GM23338 (cell line): ENCODE data around the gene FFAR3. TPM values are rescaled to one million over a fixed set of nuclear protein-coding genes. Genes with fewer than 3 reads are reported as not detected.

Experiments used
- ATAC-seq: fragments of 200-7000 bp; cut with Tn5 transposase; 3 replicates; pipeline ENCODE4 v1.9.1; 2020
- DNase-seq: peaks from one replicate; pipeline ENCODE4 v3.0.0-alpha.2; 2015; ENCODE audit warnings: low spot score
- H2AFZ ChIP-seq: fragments of 200-600 bp; sonication (generic); 2 replicates; pipeline ENCODE4 v1.8.0; 2016; ENCODE audit warnings: antibody characterized with exemption, mild to moderate bottlenecking, moderate library complexity
- H3F3A ChIP-seq: fragments of 200-600 bp; sonication (generic); replicated peaks from 2 replicates; pipeline ENCODE4 v1.8.0; 2017; ENCODE audit warnings: antibody characterized with exemption, mixed run types, low read depth
- H3K27ac ChIP-seq: fragments of 200-600 bp; sonication (generic); 2 replicates; pipeline ENCODE4 v1.6.1; 2016; ENCODE audit warnings: low read depth
- H3K27me3 ChIP-seq: fragments of 200-600 bp; sonication (generic); 2 replicates; pipeline ENCODE4 v1.8.0; 2016; ENCODE audit warnings: mild to moderate bottlenecking, mixed run types, moderate library complexity; ENCODE audit not compliant: insufficient read depth
- H3K36me3 ChIP-seq: fragments of 200-600 bp; sonication (generic); 2 replicates; pipeline ENCODE4 v1.8.0; 2016; ENCODE audit warnings: mild to moderate bottlenecking; ENCODE audit not compliant: insufficient read depth
- H3K4me1 ChIP-seq: fragments of 200-600 bp; sonication (generic); 2 replicates; pipeline ENCODE4 v1.8.0; 2016; ENCODE audit warnings: mild to moderate bottlenecking, moderate library complexity; ENCODE audit not compliant: insufficient read depth
- H3K4me2 ChIP-seq: fragments of 200-600 bp; sonication (generic); 2 replicates; pipeline ENCODE4 v1.7.1; 2017; ENCODE audit warnings: mixed run types
- H3K4me3 ChIP-seq: fragments of 200-600 bp; sonication (generic); 2 replicates; pipeline ENCODE4 v1.6.1; 2016; ENCODE audit warnings: mixed run types
- H3K79me2 ChIP-seq: fragments of 200-600 bp; sonication (generic); replicated peaks from 2 replicates; pipeline ENCODE4 v1.8.0; 2017; ENCODE audit warnings: mild to moderate bottlenecking; ENCODE audit not compliant: insufficient read depth
- H3K9me2 ChIP-seq: fragments of 200-600 bp; sonication (generic); 2 replicates; pipeline ENCODE4 v1.8.0; 2017; ENCODE audit not compliant: insufficient read depth
- H4K20me1 ChIP-seq: fragments of 200-600 bp; sonication (generic); replicated peaks from 2 replicates; pipeline ENCODE4 v1.8.0; 2017; ENCODE audit warnings: mild to moderate bottlenecking; ENCODE audit not compliant: insufficient read depth
- H3K27ac Mint-ChIP-seq: 2 replicates; pipeline ENCODE4 v1.8.0; 2020; ENCODE audit warnings: inconsistent platforms, mild to moderate bottlenecking, moderate library complexity, mixed read lengths
- H3K27me3 Mint-ChIP-seq: 3 replicates; pipeline ENCODE4 v1.8.0; 2022; ENCODE audit warnings: low read depth, mild to moderate bottlenecking, moderate library complexity, mixed read lengths, inconsistent platforms; ENCODE audit not compliant: insufficient read depth, poor library complexity
- H3K36me3 Mint-ChIP-seq: 3 replicates; pipeline ENCODE4 v1.8.0; 2021; ENCODE audit warnings: low read depth, mild to moderate bottlenecking, inconsistent platforms, moderate library complexity, mixed read lengths
- H3K4me1 Mint-ChIP-seq: 3 replicates; pipeline ENCODE4 v1.8.0; 2020; ENCODE audit warnings: mild to moderate bottlenecking, inconsistent platforms, mixed read lengths
- H3K4me3 Mint-ChIP-seq: 3 replicates; pipeline ENCODE4 v1.8.0; 2021; ENCODE audit warnings: moderate library complexity, mild to moderate bottlenecking, inconsistent platforms, mixed read lengths
- H3K9me3 Mint-ChIP-seq: 3 replicates; pipeline ENCODE4 v1.8.0; 2020; ENCODE audit warnings: moderate library complexity, mild to moderate bottlenecking, inconsistent platforms, mixed read lengths
- CREB1 ChIP-seq: fragments of 250-450 bp; sonication (Bioruptor Pico); IDR thresholded peaks from 2 replicates; pipeline ENCODE4 v1.5.0; 2020; ENCODE audit warnings: low read depth, mild to moderate bottlenecking, moderate library complexity
- EZH2 ChIP-seq: fragments of 200-600 bp; sonication (generic); IDR thresholded peaks from one replicate; pipeline ENCODE4 v1.8.0; 2017; ENCODE audit warnings: antibody characterized with exemption, mild to moderate bottlenecking, low read depth; ENCODE audit not compliant: unreplicated experiment
- EZH2phosphoT487 ChIP-seq: fragments of 200-600 bp; sonication (generic); IDR thresholded peaks from one replicate; pipeline ENCODE4 v1.8.1; 2018; ENCODE audit warnings: antibody characterized with exemption; ENCODE audit not compliant: unreplicated experiment
- JUNB ChIP-seq: IDR thresholded peaks from one replicate; pipeline ENCODE4 v1.6.1; 2016; ENCODE audit warnings: antibody characterized with exemption; ENCODE audit not compliant: unreplicated experiment
- NANOG ChIP-seq: IDR thresholded peaks from 2 replicates; pipeline ENCODE4 v1.6.1; 2016; ENCODE audit warnings: antibody characterized with exemption, borderline replicate concordance
- POLR2AphosphoS5 ChIP-seq: IDR thresholded peaks from 2 replicates; pipeline ENCODE4 v1.6.1; 2016; ENCODE audit warnings: antibody characterized with exemption, low read depth
- STAT1 ChIP-seq: IDR thresholded peaks from one replicate; pipeline ENCODE4 v1.6.1; 2016; ENCODE audit warnings: antibody characterized with exemption; ENCODE audit not compliant: unreplicated experiment
- ZNF114 ChIP-seq: fragments of 250-450 bp; sonication (Bioruptor Pico); IDR thresholded peaks from 2 replicates; pipeline ENCODE4 v1.5.0; 2020; ENCODE audit warnings: mild to moderate bottlenecking, moderate library complexity
- ZNF331 ChIP-seq: fragments of 250-450 bp; sonication (Bioruptor Pico); IDR thresholded peaks from 2 replicates; pipeline ENCODE4 v1.5.0; 2020; ENCODE audit warnings: low read depth, mild to moderate bottlenecking, moderate library complexity
- polyA plus RNA-seq: library from polyadenylated mRNA; unstranded; fragments of >200 nt; fragmentation: Nextera tagmentation; extraction: Ambion mirVana; gene quantifications from 2 replicates; pipeline ENCODE4 v1.2.1, GENCODE V29; 2016
- total RNA-seq: library from RNA; depleted of rRNA; stranded (reverse); fragments of >200 nt; shearing (Covaris generic); gene quantifications from 2 replicates; pipeline ENCODE4 v1.2.3, GENCODE V29; 2014
- TF ChIP-seq, protein P1 (sequence below): IDR thresholded peaks from 2 replicates; pipeline ENCODE4 v1.6.1; 2016; ENCODE audit warnings: antibody characterized with exemption
- TF ChIP-seq, protein P2 (sequence below): fragments of 250-450 bp; sonication (Bioruptor Pico); IDR thresholded peaks from 2 replicates; pipeline ENCODE4 v1.5.0; 2020; ENCODE audit warnings: mild to moderate bottlenecking, moderate library complexity
- TF ChIP-seq, protein P3 (sequence below), 2 experiments: fragments of 200-600 bp in 1 of 2; sonication (generic) in 1 of 2; conservative IDR thresholded peaks; 2 replicates each; pipeline versions ENCODE4 v1.5.1 to v1.6.1; 2016 to 2017; ENCODE audit warnings: antibody characterized with exemption in 2 of 2, low read depth in 2 of 2, mild to moderate bottlenecking in 2 of 2, moderate library complexity in 1 of 2
- TF ChIP-seq, protein P4 (sequence below): IDR thresholded peaks from one replicate; pipeline ENCODE4 v1.6.1; 2018; ENCODE audit warnings: antibody characterized with exemption; ENCODE audit not compliant: unreplicated experiment

The FFAR3 gene
- total and polyA plus RNA-seq, 2 experiments from 2014 or later, result 0.35 TPM; not detected in 1

DNA sequence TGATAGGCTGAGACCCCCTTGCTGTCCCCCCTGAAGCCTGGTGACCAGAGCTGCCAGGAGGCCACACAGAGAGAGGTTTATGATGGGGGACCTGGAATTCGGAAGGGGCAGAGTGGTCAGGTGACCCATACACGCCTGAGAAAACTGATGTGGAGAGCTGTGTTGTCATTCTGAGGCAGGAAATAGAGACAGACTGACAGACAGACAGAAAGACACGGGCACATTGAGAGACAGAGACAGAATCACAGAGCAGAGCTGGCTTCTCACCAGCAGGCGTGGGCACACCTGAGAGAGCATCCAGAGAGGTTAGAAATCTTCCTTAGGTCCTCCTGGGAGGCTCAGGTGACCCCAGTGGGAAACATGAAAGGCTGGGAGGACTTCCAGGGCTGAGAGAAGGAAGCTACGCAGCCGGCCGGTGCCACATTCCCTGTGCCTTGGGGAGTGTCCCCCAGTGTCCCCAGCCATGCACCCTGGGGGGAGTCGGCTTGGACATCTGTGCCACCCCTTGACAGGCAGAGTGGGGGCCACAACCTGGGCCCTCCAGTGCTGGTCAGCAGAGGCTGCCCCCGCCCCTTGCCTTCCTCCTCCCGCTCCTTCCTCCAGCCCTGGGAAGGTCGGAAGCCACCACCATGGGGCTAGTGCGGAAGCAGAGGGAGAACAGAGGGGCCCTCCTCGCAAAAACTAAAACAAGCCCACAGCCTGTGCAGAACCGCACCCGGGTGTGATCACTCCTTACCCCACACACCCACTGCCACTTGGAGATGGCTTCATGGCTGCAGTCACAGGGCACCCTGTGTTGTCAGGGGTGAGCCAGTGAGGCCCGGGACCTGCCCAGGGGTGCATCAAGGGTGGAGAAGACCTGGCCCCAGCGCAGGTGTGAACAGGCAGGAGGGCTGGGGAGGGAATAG, 8.4 kb upstream of the FFAR3 start:
- peaks cover 13% of the 10 kb centered on the region; the same call in 2 of the 3 replicates for H3K4me1 Mint-ChIP-seq
- H3K4me3 Mint-ChIP-seq, result no peak overlapping the region
- H3K27me3 Mint-ChIP-seq, result peaks cover 23% of the 10 kb centered on the region

More for the DNA sequence above, 8.4 kb upstream of the FFAR3 start:
- H2AFZ ChIP-seq, result no peak overlapping the region
- ATAC-seq (no peak), DNase-seq (no peak)
- no peaks in the 10 kb centered on the region for H3K36me3 Mint-ChIP-seq
- no peaks in the 10 kb centered on the region for H3F3A ChIP-seq
- H3K4me1 ChIP-seq, result no peaks in the 10 kb centered on the region
- H3K4me3 ChIP-seq, result no peak overlapping the region
- H3K27ac Mint-ChIP-seq, result no peak overlapping the region
- no peak overlapping the region for H3K4me2 ChIP-seq
- no peak overlapping the region for H3K27ac ChIP-seq
- H3K79me2 ChIP-seq, result no peaks in the 10 kb centered on the region
- H3K9me2 ChIP-seq, result no peaks in the 10 kb centered on the region
- no peaks in the 10 kb centered on the region for H3K27me3 ChIP-seq
- H3K36me3 ChIP-seq, result no peaks in the 10 kb centered on the region
- no peaks in the 10 kb centered on the region for H4K20me1 ChIP-seq
- TF ChIP-seq EZH2phosphoT487 (no peak), STAT1 (no peak), CREB1 (CRISPR knock-in tag) (no peak), ZNF331 (CRISPR knock-in tag) (no peak), POLR2AphosphoS5 (no peak), NANOG (no peak), JUNB (no peak), ZNF114 (no peak), EZH2 (no peak)
- TF ChIP-seq, protein P1, sequence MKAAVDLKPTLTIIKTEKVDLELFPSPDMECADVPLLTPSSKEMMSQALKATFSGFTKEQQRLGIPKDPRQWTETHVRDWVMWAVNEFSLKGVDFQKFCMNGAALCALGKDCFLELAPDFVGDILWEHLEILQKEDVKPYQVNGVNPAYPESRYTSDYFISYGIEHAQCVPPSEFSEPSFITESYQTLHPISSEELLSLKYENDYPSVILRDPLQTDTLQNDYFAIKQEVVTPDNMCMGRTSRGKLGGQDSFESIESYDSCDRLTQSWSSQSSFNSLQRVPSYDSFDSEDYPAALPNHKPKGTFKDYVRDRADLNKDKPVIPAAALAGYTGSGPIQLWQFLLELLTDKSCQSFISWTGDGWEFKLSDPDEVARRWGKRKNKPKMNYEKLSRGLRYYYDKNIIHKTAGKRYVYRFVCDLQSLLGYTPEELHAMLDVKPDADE, result no peak
- TF ChIP-seq, protein P2, sequence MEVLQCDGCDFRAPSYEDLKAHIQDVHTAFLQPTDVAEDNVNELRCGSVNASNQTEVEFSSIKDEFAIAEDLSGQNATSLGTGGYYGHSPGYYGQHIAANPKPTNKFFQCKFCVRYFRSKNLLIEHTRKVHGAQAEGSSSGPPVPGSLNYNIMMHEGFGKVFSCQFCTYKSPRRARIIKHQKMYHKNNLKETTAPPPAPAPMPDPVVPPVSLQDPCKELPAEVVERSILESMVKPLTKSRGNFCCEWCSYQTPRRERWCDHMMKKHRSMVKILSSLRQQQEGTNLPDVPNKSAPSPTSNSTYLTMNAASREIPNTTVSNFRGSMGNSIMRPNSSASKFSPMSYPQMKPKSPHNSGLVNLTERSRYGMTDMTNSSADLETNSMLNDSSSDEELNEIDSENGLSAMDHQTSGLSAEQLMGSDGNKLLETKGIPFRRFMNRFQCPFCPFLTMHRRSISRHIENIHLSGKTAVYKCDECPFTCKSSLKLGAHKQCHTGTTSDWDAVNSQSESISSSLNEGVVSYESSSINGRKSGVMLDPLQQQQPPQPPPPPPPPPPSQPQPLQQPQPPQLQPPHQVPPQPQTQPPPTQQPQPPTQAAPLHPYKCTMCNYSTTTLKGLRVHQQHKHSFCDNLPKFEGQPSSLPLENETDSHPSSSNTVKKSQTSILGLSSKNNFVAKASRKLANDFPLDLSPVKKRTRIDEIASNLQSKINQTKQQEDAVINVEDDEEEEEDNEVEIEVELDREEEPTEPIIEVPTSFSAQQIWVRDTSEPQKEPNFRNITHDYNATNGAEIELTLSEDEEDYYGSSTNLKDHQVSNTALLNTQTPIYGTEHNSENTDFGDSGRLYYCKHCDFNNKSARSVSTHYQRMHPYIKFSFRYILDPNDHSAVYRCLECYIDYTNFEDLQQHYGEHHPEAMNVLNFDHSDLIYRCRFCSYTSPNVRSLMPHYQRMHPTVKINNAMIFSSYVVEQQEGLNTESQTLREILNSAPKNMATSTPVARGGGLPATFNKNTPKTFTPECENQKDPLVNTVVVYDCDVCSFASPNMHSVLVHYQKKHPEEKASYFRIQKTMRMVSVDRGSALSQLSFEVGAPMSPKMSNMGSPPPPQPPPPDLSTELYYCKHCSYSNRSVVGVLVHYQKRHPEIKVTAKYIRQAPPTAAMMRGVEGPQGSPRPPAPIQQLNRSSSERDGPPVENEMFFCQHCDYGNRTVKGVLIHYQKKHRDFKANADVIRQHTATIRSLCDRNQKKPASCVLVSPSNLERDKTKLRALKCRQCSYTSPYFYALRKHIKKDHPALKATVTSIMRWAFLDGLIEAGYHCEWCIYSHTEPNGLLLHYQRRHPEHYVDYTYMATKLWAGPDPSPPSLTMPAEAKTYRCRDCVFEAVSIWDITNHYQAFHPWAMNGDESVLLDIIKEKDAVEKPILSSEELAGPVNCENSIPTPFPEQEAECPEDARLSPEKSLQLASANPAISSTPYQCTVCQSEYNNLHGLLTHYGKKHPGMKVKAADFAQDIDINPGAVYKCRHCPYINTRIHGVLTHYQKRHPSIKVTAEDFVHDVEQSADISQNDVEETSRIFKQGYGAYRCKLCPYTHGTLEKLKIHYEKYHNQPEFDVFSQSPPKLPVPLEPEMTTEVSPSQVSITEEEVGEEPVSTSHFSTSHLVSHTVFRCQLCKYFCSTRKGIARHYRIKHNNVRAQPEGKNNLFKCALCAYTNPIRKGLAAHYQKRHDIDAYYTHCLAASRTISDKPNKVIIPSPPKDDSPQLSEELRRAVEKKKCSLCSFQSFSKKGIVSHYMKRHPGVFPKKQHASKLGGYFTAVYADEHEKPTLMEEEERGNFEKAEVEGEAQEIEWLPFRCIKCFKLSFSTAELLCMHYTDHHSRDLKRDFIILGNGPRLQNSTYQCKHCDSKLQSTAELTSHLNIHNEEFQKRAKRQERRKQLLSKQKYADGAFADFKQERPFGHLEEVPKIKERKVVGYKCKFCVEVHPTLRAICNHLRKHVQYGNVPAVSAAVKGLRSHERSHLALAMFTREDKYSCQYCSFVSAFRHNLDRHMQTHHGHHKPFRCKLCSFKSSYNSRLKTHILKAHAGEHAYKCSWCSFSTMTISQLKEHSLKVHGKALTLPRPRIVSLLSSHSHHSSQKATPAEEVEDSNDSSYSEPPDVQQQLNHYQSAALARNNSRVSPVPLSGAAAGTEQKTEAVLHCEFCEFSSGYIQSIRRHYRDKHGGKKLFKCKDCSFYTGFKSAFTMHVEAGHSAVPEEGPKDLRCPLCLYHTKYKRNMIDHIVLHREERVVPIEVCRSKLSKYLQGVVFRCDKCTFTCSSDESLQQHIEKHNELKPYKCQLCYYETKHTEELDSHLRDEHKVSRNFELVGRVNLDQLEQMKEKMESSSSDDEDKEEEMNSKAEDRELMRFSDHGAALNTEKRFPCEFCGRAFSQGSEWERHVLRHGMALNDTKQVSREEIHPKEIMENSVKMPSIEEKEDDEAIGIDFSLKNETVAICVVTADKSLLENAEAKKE (CRISPR knock-in tag), result no peak
- TF ChIP-seq, protein P3, sequence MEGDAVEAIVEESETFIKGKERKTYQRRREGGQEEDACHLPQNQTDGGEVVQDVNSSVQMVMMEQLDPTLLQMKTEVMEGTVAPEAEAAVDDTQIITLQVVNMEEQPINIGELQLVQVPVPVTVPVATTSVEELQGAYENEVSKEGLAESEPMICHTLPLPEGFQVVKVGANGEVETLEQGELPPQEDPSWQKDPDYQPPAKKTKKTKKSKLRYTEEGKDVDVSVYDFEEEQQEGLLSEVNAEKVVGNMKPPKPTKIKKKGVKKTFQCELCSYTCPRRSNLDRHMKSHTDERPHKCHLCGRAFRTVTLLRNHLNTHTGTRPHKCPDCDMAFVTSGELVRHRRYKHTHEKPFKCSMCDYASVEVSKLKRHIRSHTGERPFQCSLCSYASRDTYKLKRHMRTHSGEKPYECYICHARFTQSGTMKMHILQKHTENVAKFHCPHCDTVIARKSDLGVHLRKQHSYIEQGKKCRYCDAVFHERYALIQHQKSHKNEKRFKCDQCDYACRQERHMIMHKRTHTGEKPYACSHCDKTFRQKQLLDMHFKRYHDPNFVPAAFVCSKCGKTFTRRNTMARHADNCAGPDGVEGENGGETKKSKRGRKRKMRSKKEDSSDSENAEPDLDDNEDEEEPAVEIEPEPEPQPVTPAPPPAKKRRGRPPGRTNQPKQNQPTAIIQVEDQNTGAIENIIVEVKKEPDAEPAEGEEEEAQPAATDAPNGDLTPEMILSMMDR (conservative IDR thresholded peaks at IDR 0.05; ENCODE audit: low read depth in 2 of 2), result no peak
- TF ChIP-seq, protein P4, sequence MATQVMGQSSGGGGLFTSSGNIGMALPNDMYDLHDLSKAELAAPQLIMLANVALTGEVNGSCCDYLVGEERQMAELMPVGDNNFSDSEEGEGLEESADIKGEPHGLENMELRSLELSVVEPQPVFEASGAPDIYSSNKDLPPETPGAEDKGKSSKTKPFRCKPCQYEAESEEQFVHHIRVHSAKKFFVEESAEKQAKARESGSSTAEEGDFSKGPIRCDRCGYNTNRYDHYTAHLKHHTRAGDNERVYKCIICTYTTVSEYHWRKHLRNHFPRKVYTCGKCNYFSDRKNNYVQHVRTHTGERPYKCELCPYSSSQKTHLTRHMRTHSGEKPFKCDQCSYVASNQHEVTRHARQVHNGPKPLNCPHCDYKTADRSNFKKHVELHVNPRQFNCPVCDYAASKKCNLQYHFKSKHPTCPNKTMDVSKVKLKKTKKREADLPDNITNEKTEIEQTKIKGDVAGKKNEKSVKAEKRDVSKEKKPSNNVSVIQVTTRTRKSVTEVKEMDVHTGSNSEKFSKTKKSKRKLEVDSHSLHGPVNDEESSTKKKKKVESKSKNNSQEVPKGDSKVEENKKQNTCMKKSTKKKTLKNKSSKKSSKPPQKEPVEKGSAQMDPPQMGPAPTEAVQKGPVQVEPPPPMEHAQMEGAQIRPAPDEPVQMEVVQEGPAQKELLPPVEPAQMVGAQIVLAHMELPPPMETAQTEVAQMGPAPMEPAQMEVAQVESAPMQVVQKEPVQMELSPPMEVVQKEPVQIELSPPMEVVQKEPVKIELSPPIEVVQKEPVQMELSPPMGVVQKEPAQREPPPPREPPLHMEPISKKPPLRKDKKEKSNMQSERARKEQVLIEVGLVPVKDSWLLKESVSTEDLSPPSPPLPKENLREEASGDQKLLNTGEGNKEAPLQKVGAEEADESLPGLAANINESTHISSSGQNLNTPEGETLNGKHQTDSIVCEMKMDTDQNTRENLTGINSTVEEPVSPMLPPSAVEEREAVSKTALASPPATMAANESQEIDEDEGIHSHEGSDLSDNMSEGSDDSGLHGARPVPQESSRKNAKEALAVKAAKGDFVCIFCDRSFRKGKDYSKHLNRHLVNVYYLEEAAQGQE, result no peak
- no peaks in the 10 kb centered on the region for H3K9me3 Mint-ChIP-seq
